Loucy (cell line): ENCODE data around the gene CCDC91.

Source experiments
- CTCF ChIP-seq: fragments of 200-600 bp; sonication (generic); conservative IDR thresholded peaks from 2 replicates; pipeline ENCODE4 v1.5.1; 2014; ENCODE audit warnings: mild to moderate bottlenecking, antibody characterized with exemption, low read length
- EZH2phosphoT487 ChIP-seq: fragments of 200-600 bp; IDR thresholded peaks from 2 replicates; pipeline ENCODE4 v1.6.1; 2018; ENCODE audit warnings: antibody characterized with exemption, mild to moderate bottlenecking, moderate library complexity, borderline replicate concordance

- TF ChIP-seq CTCF (no peak), EZH2phosphoT487 (no peak)
Observed at GRCh38 chr12:28248555-28249145, 58.4 kb downstream of the CCDC91 start.
